Measurements from ENCODE around the gene GNA14. TPM values are rescaled to one million over a fixed set of nuclear protein-coding genes. Genes with fewer than 3 reads are reported as not detected.
"Not testable (repeated sequence)": the region's sequence is repeated elsewhere in the genome, so short reads cannot be mapped to it uniquely, and the experiment has no call there.

GNA14 gene
- total RNA-seq = 11.0 TPM

DNA sequence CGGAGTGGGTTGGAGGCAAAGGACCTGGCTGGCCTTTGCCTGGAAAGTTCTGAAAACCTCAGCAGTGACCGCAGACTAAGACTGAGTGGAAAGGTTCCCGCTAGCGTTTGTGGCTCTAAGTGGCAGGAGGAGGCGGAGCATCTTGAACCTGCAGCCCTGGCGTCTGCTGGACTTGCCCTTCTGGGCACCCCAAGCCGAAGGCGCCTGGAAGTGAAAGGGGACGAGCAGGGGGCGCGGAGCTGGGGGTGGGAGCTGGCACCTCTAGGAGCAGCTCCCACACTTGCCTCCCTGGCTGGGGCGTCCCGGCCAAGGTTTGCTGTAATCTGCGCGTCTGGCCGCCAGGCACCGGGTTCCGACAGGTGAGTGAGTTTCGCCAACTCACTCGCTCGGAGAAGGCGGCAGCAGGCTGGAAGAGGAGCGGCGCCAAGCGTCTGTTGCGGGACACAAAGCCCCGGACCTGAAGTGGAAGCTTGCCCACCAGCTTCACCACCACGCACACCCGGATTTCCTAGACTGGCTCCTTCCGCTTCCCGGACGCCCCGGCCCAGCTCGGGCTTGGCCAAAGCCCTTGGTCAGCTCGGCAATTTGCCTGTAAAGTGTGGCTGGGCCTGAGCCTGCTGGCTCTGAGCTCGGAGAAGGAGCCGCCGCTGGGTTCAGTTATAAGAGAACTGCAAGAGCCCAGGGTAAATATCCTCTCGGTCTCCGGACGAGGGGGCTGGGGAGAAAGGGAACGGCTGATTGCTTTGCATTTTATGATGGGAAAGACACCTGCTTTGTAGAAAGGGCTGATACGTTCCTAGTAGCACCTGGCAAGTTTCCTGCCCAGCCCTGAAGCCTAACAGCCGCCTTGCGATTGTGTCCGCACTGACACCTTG lies at the start of gene GNA14:
Gene GNA14 (minus strand): TSS at position 89 of the 875 bp plus-strand sequence. CDS start 529 bp downstream, outside the sequence.
- DNase-seq (ENCODE audit: extremely low spot score in 2 of 2) = no peak
- intact Hi-C loops (cut with DNase I) = no loop called here
- H3K36me3 ChIP-seq = no peaks in the 10 kb centered on the region

DNA sequence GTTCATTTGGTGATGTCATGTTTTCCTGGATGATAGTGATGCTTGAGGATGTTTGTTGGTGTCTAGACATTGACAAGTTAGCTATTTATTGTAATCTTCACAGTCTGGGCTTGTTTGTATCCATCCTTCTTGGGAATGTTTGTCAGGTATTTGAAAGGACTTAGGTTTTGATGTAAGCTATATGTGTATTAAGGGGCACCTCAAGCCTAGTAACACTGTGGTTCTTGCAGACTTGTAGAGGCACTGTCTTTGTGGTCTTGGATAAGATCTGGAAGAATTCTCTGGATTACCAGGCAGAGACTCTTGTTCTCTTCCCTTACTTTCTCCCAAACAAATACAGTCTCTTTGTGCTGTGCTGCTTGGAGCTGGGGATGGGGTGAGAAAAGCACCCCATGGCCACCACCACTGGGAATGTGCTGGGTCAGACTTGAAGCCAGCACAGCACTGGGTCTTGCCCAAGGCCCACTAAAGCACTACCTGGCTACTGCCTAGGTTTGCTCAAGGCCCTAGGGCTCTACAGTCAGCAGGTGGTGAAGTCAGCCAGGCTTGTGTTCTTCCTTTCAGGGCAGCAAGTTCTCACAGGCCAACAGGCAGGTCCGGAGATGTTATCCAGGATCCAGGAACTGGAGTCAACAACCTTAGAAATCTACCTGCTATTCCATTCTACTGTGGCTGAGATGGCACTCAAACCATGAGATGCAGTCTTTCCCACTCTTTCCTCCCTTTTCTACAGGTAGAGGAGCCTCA lies 49.3 kb upstream of the GNA14 start:
- H3K36me3 ChIP-seq = no peaks in the 10 kb centered on the region
- H3K27ac ChIP-seq = no peak overlapping the region
- no peaks in the 10 kb centered on the region for H3K27me3 ChIP-seq
- TF ChIP-seq, protein P1, sequence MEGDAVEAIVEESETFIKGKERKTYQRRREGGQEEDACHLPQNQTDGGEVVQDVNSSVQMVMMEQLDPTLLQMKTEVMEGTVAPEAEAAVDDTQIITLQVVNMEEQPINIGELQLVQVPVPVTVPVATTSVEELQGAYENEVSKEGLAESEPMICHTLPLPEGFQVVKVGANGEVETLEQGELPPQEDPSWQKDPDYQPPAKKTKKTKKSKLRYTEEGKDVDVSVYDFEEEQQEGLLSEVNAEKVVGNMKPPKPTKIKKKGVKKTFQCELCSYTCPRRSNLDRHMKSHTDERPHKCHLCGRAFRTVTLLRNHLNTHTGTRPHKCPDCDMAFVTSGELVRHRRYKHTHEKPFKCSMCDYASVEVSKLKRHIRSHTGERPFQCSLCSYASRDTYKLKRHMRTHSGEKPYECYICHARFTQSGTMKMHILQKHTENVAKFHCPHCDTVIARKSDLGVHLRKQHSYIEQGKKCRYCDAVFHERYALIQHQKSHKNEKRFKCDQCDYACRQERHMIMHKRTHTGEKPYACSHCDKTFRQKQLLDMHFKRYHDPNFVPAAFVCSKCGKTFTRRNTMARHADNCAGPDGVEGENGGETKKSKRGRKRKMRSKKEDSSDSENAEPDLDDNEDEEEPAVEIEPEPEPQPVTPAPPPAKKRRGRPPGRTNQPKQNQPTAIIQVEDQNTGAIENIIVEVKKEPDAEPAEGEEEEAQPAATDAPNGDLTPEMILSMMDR (IDR thresholded peaks at IDR 0.05) = no peak
- no peak for TF ChIP-seq POLR2A (IDR thresholded peaks at IDR 0.05)
- TF ChIP-seq POLR2AphosphoS5 (IDR thresholded peaks at IDR 0.05; ENCODE audit: insufficient read depth in 1 of 2, low read depth in 1 of 2) = no peak
- DNase-seq (ENCODE audit: extremely low spot score in 2 of 2) = no peak
- H3K4me1 ChIP-seq = no peaks in the 10 kb centered on the region
- no peak overlapping the region for H3K4me3 ChIP-seq
- H3K9me3 ChIP-seq = no peaks in the 10 kb centered on the region
- intact Hi-C loops (cut with DNase I) = no loop called here

More for the DNA sequence above, at the start of gene GNA14:
- Histone ChIP-seq H3K9me3 (no peaks in the 10 kb centered on the region), H3K4me1 (peaks cover 42% of the 10 kb centered on the region), H3K4me3 (peak within 1 kb of the TSS; percentile 56 to 68), H3K27me3 (no peaks in the 10 kb centered on the region), H3K27ac (peak within 1 kb of the TSS; percentile 69)
- TF ChIP-seq POLR2AphosphoS5 (IDR thresholded peaks at IDR 0.05; ENCODE audit: insufficient read depth in 1 of 2, low read depth in 1 of 2) = peak; percentile 9 to 30
- TF ChIP-seq, protein P1 (IDR thresholded peaks at IDR 0.05) = no peak

DNA sequence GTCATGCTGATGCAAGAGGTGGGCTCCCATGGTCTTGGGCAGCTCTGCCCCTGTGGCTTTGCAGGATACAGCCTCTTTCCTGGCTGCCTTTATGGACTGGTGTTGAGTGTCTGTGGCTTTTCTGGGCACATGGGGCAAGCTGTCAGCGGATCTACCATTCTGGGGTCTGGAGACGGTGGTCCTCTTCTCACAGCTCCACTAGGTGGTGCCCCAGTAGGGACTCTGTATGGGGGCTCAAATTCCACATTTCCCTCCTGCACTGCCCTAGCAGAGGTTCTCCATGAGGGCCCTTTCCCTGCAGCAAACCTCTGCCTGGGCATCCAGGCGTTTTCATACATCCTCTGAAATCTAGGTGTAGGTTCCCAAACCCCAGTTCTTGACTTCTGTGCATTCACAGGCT lies 42.6 kb upstream of the GNA14 start:
- H3K9me3 ChIP-seq; H3K27ac ChIP-seq; H3K36me3 ChIP-seq; H3K4me1 ChIP-seq; H3K4me3 ChIP-seq; H3K27me3 ChIP-seq; DNase-seq (ENCODE audit: extremely low spot score in 2 of 2); intact Hi-C loops (cut with DNase I): not testable (repeated sequence)

DNA sequence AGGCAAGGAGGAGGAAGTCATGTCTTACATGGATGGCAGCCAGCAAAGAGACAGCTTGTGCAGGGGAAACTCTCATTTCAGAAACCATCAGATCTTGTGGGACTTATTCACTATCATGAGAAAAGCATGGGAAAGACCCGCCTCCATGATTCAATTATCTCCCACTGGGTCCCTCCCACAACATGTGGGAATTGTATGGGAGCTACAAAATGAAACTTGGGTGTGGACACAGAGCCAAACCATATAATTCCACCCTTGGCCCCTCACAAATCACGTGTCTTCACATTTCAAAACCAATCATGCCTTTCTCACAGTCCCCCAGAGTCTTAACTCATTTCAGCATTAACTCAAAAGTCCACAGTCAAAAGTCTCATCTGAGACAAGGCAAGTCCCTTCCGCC lies 42.0 kb upstream of the GNA14 start:
- H3K4me3 ChIP-seq; DNase-seq (ENCODE audit: extremely low spot score in 2 of 2); H3K36me3 ChIP-seq; H3K27ac ChIP-seq; H3K4me1 ChIP-seq; H3K27me3 ChIP-seq; H3K9me3 ChIP-seq; intact Hi-C loops (cut with DNase I): not testable (repeated sequence)

DNA sequence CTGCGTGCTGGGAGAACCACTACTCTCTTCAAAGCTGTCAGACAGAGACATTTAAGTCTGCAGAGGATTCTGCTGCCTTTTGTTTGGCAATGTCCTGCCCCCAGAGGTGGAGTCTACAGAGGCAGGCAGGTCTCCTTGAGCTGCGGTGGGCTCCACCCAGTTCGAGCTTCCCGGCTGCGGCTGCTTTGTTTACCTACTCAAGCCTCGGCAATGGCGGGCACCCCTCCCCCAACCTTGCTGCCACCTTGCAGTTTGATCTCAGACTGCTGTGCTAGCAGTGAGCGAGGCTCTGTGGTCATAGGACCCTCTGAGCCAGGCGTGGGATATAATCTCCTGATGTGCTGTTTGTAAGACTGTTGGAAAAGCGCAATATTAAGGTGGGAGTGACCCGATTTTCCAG lies 39.6 kb upstream of the GNA14 start:
- intact Hi-C loops (cut with DNase I); H3K4me3 ChIP-seq; DNase-seq (ENCODE audit: extremely low spot score in 2 of 2); H3K27ac ChIP-seq; H3K36me3 ChIP-seq; H3K27me3 ChIP-seq; H3K9me3 ChIP-seq; H3K4me1 ChIP-seq: not testable (repeated sequence)

DNA sequence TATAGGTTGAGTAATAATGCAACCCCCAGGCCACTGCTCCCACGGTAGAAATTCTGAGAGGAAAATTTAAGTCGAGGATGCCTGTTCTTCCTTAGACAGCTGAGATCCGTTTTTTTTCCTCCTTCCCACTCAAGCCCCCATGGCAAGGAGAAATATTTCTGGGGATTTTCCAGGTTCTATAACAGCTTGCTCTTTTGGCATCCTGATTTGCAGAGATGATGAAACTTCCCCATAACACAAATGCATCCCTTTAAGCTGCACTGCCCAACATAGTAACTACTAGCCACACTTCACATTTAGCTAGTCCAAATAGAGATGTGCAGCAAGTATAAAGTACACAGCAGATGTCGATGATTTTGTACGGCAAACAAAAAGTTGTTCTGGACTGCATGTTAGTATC lies 32.5 kb upstream of the GNA14 start:
- H3K27ac ChIP-seq = no peak overlapping the region

More for the DNA sequence above, 32.5 kb upstream of the GNA14 start:
- Histone ChIP-seq H3K27me3 (no peaks in the 10 kb centered on the region), H3K9me3 (no peaks in the 10 kb centered on the region), H3K36me3 (no peaks in the 10 kb centered on the region), H3K4me3 (no peak overlapping the region), H3K4me1 (peaks cover 34% of the 10 kb centered on the region)
- intact Hi-C loops (cut with DNase I) = no loop called here
- no peak for DNase-seq (ENCODE audit: extremely low spot score in 2 of 2)
- TF ChIP-seq, protein P1 (IDR thresholded peaks at IDR 0.05) = no peak
- TF ChIP-seq POLR2AphosphoS5 (IDR thresholded peaks at IDR 0.05; ENCODE audit: insufficient read depth in 1 of 2, low read depth in 1 of 2) (no peak), POLR2A (IDR thresholded peaks at IDR 0.05) (no peak)
